MCF 10A (cell line): ENCODE measurements around the gene P2RY8. TPM values are rescaled to one million over a fixed set of nuclear protein-coding genes. Genes with fewer than 3 reads are reported as not detected.
A peak's percentile ranks its signal among the peaks of the same experiment; 100 is the strongest.

Source experiments
- BruUV-seq: library from RNA; stranded (reverse); fragments of 400-500 nt; replicated peaks from 2 replicates; lab custom pipeline; 2021; lab: Mats Ljungman, UMichigan
- CTCF ChIA-PET: fragments of 300-600 bp; sonication (Branson Sonifier 250); formaldehyde crosslinking; extraction: SDS; loops from one replicate; lab custom pipeline; 2021; ENCODE audit warnings: antibody characterized with exemption, inconsistent platforms; lab: Yijun Ruan, JAX
- POLR2A ChIA-PET: fragments of 300-600, 350-650 bp; sonication (Branson Sonifier 250); formaldehyde crosslinking; extraction: SDS; loops from one replicate; lab custom pipeline; 2020; ENCODE audit warnings: antibody characterized with exemption, inconsistent platforms; lab: Yijun Ruan, JAX
- DNase-seq: peaks from one replicate; pipeline ENCODE4 v3.0.0-alpha.2; 2018; ENCODE audit not compliant: unreplicated experiment
- H3K27ac Mint-ChIP-seq: one replicate; pipeline ENCODE4 v1.8.0; 2022; ENCODE audit warnings: mild to moderate bottlenecking, low read depth, mixed read lengths; ENCODE audit not compliant: unreplicated experiment
- H3K27me3 Mint-ChIP-seq: one replicate; pipeline ENCODE4 v1.8.0; 2022; ENCODE audit warnings: mixed read lengths; ENCODE audit not compliant: insufficient read depth, unreplicated experiment
- H3K36me3 Mint-ChIP-seq: one replicate; pipeline ENCODE4 v1.8.0; 2022; ENCODE audit warnings: mild to moderate bottlenecking, moderate library complexity, mixed read lengths; ENCODE audit not compliant: insufficient read depth, unreplicated experiment
- H3K4me1 Mint-ChIP-seq: one replicate; pipeline ENCODE4 v1.8.0; 2022; ENCODE audit warnings: mixed read lengths; ENCODE audit not compliant: insufficient read depth, unreplicated experiment
- H3K4me3 Mint-ChIP-seq: one replicate; pipeline ENCODE4 v1.8.0; 2022; ENCODE audit warnings: mild to moderate bottlenecking, moderate library complexity, mixed read lengths; ENCODE audit not compliant: unreplicated experiment
- H3K9me3 Mint-ChIP-seq: one replicate; pipeline ENCODE4 v1.8.0; 2022; ENCODE audit warnings: mixed read lengths; ENCODE audit not compliant: unreplicated experiment
- intact Hi-C: fragments of 100-400 bp; cut with micrococcal nuclease; formaldehyde crosslinking; loops from 2 replicates; pipeline ENCODE4 v1.14.1; 2022
- total RNA-seq: library from RNA; stranded (reverse); gene quantifications from 2 replicates; pipeline ENCODE4 v1.2.3, GENCODE V29; 2022
- TF ChIP-seq, protein P1 (sequence below): fragments of 200-600 bp; IDR thresholded peaks from one replicate; pipeline ENCODE4 v1.8.0; 2022; ENCODE audit warnings: antibody characterized with exemption, mild to moderate bottlenecking; ENCODE audit not compliant: unreplicated experiment

Gene P2RY8
- total RNA-seq, 1 experiment from 2014 or later, result not detected

DNA sequence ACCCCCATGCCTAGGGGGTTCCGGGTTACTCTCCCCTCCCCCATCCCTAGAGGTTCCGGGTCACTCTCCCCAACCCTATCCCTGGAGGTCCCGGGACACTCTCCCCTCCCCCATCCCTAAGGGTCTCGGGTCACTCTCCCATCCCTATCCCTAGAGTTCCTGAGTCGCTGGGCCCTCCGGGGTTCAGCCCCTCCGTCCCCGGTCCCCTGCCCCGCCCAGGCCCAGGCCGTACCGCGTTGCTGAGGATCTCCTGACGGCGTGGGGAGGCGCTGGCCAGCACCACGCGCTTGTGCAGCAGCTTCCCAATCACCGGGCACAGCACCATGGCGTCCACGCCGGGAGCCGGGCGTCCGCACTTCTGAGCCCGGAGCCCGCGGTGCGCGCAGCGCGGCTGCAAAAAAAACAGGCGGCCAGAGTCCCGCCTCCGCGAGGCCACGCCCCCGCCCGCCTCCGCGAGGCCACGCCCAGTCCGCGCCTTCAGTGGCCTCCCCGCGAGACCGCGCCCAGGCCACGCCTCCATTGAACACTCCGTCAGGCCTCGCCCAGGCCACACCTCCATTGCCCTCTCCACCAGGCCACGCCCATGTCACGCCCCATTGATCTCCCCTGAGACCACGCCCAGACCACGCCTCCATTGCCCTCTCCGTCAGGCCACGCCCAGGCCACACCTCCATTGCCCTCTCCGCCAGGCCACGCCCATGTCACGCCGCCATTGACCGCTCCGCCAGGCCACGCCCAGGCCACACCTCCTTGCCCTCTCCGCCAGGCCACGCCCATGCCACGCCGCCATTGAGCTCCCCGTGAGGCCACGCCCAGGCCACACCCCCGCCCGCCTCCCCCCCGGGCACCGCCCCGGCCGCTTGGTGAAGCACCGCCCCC is 84.2 kb downstream of the P2RY8 start, which contains the start of gene ASMTL:
Gene ASMTL (minus strand): TSS at position 394 of the 879 bp plus-strand sequence. CDS start 69 bp downstream, at position 325.
- BruUV-seq, result no TSS peak
- TF ChIP-seq, protein P1, sequence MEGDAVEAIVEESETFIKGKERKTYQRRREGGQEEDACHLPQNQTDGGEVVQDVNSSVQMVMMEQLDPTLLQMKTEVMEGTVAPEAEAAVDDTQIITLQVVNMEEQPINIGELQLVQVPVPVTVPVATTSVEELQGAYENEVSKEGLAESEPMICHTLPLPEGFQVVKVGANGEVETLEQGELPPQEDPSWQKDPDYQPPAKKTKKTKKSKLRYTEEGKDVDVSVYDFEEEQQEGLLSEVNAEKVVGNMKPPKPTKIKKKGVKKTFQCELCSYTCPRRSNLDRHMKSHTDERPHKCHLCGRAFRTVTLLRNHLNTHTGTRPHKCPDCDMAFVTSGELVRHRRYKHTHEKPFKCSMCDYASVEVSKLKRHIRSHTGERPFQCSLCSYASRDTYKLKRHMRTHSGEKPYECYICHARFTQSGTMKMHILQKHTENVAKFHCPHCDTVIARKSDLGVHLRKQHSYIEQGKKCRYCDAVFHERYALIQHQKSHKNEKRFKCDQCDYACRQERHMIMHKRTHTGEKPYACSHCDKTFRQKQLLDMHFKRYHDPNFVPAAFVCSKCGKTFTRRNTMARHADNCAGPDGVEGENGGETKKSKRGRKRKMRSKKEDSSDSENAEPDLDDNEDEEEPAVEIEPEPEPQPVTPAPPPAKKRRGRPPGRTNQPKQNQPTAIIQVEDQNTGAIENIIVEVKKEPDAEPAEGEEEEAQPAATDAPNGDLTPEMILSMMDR, result no peak
- ChIA-PET CTCF (no interaction called here), POLR2A (no interaction called here)
- peak; percentile 98 for DNase-seq
- intact Hi-C loops, result loop anchor here (2.0 to 5.0 kb wide), 3 partner anchors 60 to 1160 kb away; partner anchors contain the start of gene SLC25A6
- H3K27ac Mint-ChIP-seq, result peak within 1 kb of the TSS; percentile 83
- peak within 1 kb of the TSS; percentile 87 for H3K4me3 Mint-ChIP-seq
- no peaks in the 10 kb centered on the region for H3K27me3 Mint-ChIP-seq
- peaks cover 8% of the 10 kb centered on the region for H3K9me3 Mint-ChIP-seq
- peaks cover 13% of the 10 kb centered on the region for H3K36me3 Mint-ChIP-seq
- peaks cover 7% of the 10 kb centered on the region for H3K4me1 Mint-ChIP-seq

DNA sequence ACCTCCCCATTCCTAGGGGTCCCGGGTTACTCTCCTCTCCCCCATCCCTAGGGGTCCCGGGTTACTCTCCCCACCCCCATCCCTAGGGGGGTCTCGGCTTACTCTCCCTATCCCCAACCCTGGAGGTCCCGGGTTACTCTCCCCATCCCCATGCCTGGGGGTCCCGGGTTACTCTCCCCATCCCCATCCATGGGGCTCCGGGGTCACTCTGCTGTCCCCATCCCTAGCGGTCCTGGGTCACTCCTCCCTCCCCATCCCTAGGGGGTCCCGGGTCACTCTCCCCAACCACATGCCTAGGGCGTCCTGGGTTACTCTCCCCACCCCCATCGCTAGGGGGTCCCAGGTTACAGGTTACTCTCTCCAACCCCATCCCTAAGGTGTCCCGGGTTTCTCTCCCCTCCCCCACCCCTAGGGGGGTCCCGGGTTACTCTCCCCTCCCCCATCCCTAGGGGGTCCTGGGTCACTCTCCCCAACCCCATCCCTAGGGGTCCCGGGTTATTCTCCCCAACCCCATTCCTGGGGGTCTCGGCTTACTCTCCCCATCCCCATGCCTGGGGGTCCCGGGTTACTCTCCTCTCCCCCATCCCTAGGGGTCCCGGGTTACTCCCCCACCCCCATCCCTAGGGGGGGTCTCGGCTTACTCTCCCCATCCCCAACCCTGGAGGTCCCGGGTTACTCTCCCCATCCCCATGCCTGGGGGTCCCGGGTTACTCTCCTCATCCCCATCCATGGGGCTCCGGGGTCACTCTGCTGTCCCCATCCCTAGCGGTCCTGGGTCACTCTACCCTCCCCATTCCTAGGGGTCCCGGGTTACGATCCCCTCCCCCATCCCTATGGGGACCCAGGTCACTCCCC is 85.1 kb downstream of the P2RY8 start:
- H3K27ac Mint-ChIP-seq, result peak overlapping the region; percentile 83
- peaks cover 13% of the 10 kb centered on the region for H3K36me3 Mint-ChIP-seq
- peak overlapping the region; percentile 87 for H3K4me3 Mint-ChIP-seq
- ChIA-PET POLR2A (no interaction called here), CTCF (no interaction called here)
- DNase-seq, result no peak
- H3K9me3 Mint-ChIP-seq, result peaks cover 8% of the 10 kb centered on the region
- no peaks in the 10 kb centered on the region for H3K27me3 Mint-ChIP-seq
- TF ChIP-seq, protein P1, result no peak
- H3K4me1 Mint-ChIP-seq, result peaks cover 7% of the 10 kb centered on the region
- intact Hi-C loops, result loop anchor here (2.0 to 5.0 kb wide), 3 partner anchors 59 to 1160 kb away; partner anchors contain the start of gene SLC25A6
- BruUV-seq, result no TSS peak

DNA sequence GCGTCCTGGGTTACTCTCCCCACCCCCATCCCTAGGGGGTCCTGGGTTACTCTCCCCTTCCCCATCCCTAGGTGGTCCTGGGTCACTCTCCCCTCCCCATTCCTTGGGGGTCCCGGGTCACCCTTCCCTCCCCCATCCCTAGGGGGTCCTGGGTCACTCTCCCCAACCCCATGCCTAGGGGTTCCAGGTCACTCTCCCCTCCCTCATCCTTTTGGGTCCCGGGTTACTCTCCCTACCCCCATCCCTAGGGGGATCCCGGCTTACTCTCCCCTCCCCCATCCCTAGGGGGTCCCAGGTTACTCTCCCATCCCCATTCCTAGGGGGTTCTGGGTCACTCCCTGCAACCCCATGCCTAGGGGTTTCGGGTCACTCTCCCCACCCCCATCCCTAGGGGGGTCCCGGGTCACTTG is 85.7 kb downstream of the P2RY8 start:
- intact Hi-C loops, result loop anchor here (5.0 kb wide), 2 partner anchors 201 to 1161 kb away; no protein-coding TSS in a partner anchor
- Mint-ChIP-seq H3K9me3 (peaks cover 8% of the 10 kb centered on the region), H3K4me3 (peak overlapping the region; percentile 87), H3K27me3 (no peaks in the 10 kb centered on the region), H3K4me1 (peaks cover 7% of the 10 kb centered on the region), H3K27ac (peak overlapping the region; percentile 83), H3K36me3 (peaks cover 13% of the 10 kb centered on the region)
- BruUV-seq, result no TSS peak
- DNase-seq, result no peak
- TF ChIP-seq, protein P1, result no peak
- CTCF ChIA-PET, result no interaction called here
- POLR2A ChIA-PET, result no interaction called here
